Peyer's patch (tissue), 4 donors: ENCODE measurements around the gene CDC42BPA.

Experiments
- CTCF ChIP-seq, 6 experiments: fragments of 450-650 bp in 4 of 6; fragments of 200-600 bp in 2 of 6; sonication (generic) in 1 of 6; IDR thresholded peaks; one replicate each; pipeline ENCODE4 v1.5.1; 2017 to 2019; ENCODE audit warnings: antibody characterized with exemption in 6 of 6, mild to moderate bottlenecking in 3 of 6, moderate library complexity in 1 of 6
- POLR2A ChIP-seq, 2 donors: fragments of 450-650 bp; IDR thresholded peaks; one replicate each; pipeline ENCODE4 v1.5.1; 2017; ENCODE audit warnings: antibody characterized with exemption in 2 of 2, mild to moderate bottlenecking in 2 of 2, moderate library complexity in 2 of 2

DNA sequence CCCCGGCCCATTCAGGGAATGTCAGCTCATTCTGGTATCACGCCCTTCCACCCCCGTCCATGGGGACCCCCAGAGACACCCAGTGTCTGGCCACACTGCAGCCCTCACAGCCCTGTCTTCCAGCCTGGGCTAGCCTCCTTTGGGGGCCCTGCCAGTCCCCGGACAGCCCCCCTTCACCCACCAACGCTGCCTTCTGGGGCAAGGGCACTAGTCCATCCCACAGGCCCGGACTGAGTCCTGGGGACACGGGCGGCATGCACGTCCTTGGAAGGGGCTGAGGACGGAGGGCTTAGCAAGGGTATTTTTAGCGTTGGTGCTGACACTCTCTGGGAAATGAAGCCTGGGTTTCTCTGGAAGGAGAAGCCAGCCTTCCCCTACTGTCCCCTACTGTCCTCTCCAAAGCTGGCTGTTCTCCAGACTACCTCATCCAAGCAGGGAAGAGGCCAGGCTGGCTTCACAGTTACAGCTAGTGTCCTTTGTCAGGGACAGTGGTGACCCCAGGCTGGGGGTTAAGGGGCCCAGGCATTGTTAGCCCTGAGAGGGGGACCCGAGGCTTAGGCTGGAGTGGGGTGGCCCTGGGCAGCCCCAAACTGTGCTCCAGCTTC lies 338.7 kb downstream of the CDC42BPA start:
- TF ChIP-seq POLR2A (IDR thresholded peaks at IDR 0.05), result no peak
- TF ChIP-seq CTCF (IDR thresholded peaks at IDR 0.05), result no peak
